Parathyroid adenoma (tissue), 2 donors: ENCODE measurements around the gene RALGAPB.

Experiments
- H2AFZ ChIP-seq: fragments of 300-600 bp; sonication (generic); one replicate; pipeline ENCODE4 v1.7.0; 2017; ENCODE audit warnings: antibody characterized with exemption, mild to moderate bottlenecking
- H3K27ac ChIP-seq: fragments of 300-600 bp; sonication (generic); one replicate; pipeline ENCODE4 v1.7.0; 2017
- H3K27me3 ChIP-seq: fragments of 300-600 bp; sonication (generic); one replicate; pipeline ENCODE4 v1.7.0; 2017; ENCODE audit warnings: low read length; ENCODE audit not compliant: control insufficient read depth, insufficient read depth
- H3K36me3 ChIP-seq: fragments of 300-600 bp; sonication (generic); one replicate; pipeline ENCODE4 v1.7.0; 2017; ENCODE audit warnings: low read length; ENCODE audit not compliant: control insufficient read depth, insufficient read depth
- H3K4me1 ChIP-seq: fragments of 300-600 bp; sonication (generic); one replicate; pipeline ENCODE4 v1.7.0; 2017; ENCODE audit warnings: control low read depth
- H3K4me2 ChIP-seq: fragments of 300-600 bp; sonication (generic); one replicate; pipeline ENCODE4 v1.7.0; 2017; ENCODE audit warnings: low read length
- H3K4me3 ChIP-seq: fragments of 300-600 bp; sonication (generic); one replicate; pipeline ENCODE4 v1.7.0; 2017; ENCODE audit warnings: low read depth, low read length
- H3K79me2 ChIP-seq: fragments of 300-600 bp; sonication (generic); one replicate; pipeline ENCODE4 v1.7.0; 2017; ENCODE audit warnings: control low read depth
- H3K9ac ChIP-seq: fragments of 300-600 bp; sonication (generic); one replicate; pipeline ENCODE4 v1.7.0; 2017; ENCODE audit warnings: mild to moderate bottlenecking
- H3K9me3 ChIP-seq: fragments of 300-600 bp; sonication (generic); one replicate; pipeline ENCODE4 v1.7.0; 2017; ENCODE audit warnings: low read length; ENCODE audit not compliant: control insufficient read depth
- CTCF ChIP-seq: fragments of 300-600 bp; sonication (generic); IDR thresholded peaks from one replicate; pipeline ENCODE4 v1.7.0; 2017; ENCODE audit warnings: antibody characterized with exemption, mild to moderate bottlenecking
- donor health status: primary hyperparathyroidism.

RALGAPB gene

GRCh38 chr20:38547288-38548085, 74.8 kb downstream of the RALGAPB start:
- Histone ChIP-seq H3K36me3 (no peaks in the 10 kb centered on the region), H3K4me3 (no peak overlapping the region), H3K9ac (no peak overlapping the region), H3K27ac (no peak overlapping the region), H3K4me1 (peaks cover 4% of the 10 kb centered on the region), H3K79me2 (no peaks in the 10 kb centered on the region), H2AFZ (no peak overlapping the region), H3K27me3 (no peaks in the 10 kb centered on the region), H3K9me3 (no peaks in the 10 kb centered on the region), H3K4me2 (no peak overlapping the region)
- no peak for TF ChIP-seq CTCF

- no peaks in the 10 kb centered on the region for H3K36me3 ChIP-seq
- peaks cover 4% of the 10 kb centered on the region for H3K4me1 ChIP-seq
- H3K27ac ChIP-seq = no peak overlapping the region
- no peak overlapping the region for H3K9ac ChIP-seq
- no peaks in the 10 kb centered on the region for H3K27me3 ChIP-seq
- H2AFZ ChIP-seq = no peak overlapping the region
- H3K79me2 ChIP-seq = no peaks in the 10 kb centered on the region
- no peaks in the 10 kb centered on the region for H3K9me3 ChIP-seq
- TF ChIP-seq CTCF = no peak
- no peak overlapping the region for H3K4me2 ChIP-seq
- H3K4me3 ChIP-seq = no peak overlapping the region
Observed at GRCh38 chr20:38548356-38549083, 75.9 kb downstream of the RALGAPB start.

GRCh38 chr20:38550274-38550673, 77.6 kb downstream of the RALGAPB start:
- no peak for TF ChIP-seq CTCF

GRCh38 chr20:38551056-38551626, 78.5 kb downstream of the RALGAPB start:
- H3K4me3 ChIP-seq = no peak overlapping the region
- H3K36me3 ChIP-seq = no peaks in the 10 kb centered on the region
- H3K9me3 ChIP-seq = no peaks in the 10 kb centered on the region
- H2AFZ ChIP-seq = no peak overlapping the region
- H3K9ac ChIP-seq = no peak overlapping the region
- TF ChIP-seq CTCF = no peak
- no peak overlapping the region for H3K27ac ChIP-seq
- no peaks in the 10 kb centered on the region for H3K79me2 ChIP-seq
- no peaks in the 10 kb centered on the region for H3K27me3 ChIP-seq
- no peaks in the 10 kb centered on the region for H3K4me1 ChIP-seq
- no peak overlapping the region for H3K4me2 ChIP-seq

More at GRCh38 chr20:38550274-38550673, 77.6 kb downstream of the RALGAPB start:
- no peak overlapping the region for H3K9ac ChIP-seq
- no peaks in the 10 kb centered on the region for H3K9me3 ChIP-seq
- H3K4me2 ChIP-seq = no peak overlapping the region
- H3K27ac ChIP-seq = no peak overlapping the region
- peaks cover 4% of the 10 kb centered on the region for H3K4me1 ChIP-seq
- no peak overlapping the region for H3K4me3 ChIP-seq
- H3K27me3 ChIP-seq = no peaks in the 10 kb centered on the region
- H3K36me3 ChIP-seq = no peaks in the 10 kb centered on the region
- H2AFZ ChIP-seq = no peak overlapping the region
- H3K79me2 ChIP-seq = no peaks in the 10 kb centered on the region
